Psoas muscle (tissue), 8 donors: ENCODE results near the gene NAP1L3. TPM values are rescaled to one million over a fixed set of nuclear protein-coding genes. Genes with fewer than 3 reads are reported as not detected.
A peak's percentile ranks its signal among the peaks of the same experiment; 100 is the strongest.

Experiments used
- ATAC-seq, 4 donors: fragments of 200-7000 bp; cut with Tn5 transposase; one replicate each; pipeline ENCODE4 v1.9.1; 2020; ENCODE audit warnings: moderate library complexity in 3 of 4, mild to moderate bottlenecking in 2 of 4
- DNase-seq, 2 donors: peaks; one replicate each; pipeline ENCODE4 v3.0.0-alpha.2; 2020
- H3K27ac ChIP-seq: fragments of 200-600 bp; one replicate; pipeline ENCODE4 v1.8.0; 2022
- H3K27me3 ChIP-seq, 3 donors: fragments of 200-600 bp in 1 of 3; one replicate each; pipeline versions ENCODE4 v1.6.1 to v1.8.0; 2013 to 2022; ENCODE audit warnings: low read length in 2 of 3, mild to moderate bottlenecking in 2 of 3, moderate library complexity in 1 of 3; ENCODE audit not compliant: insufficient read depth in 3 of 3
- H3K36me3 ChIP-seq, 2 donors: fragments of 200-600 bp in 1 of 2; one replicate each; pipeline versions ENCODE4 v1.6.1 to v1.8.0; 2013 to 2022; ENCODE audit warnings: low read depth in 1 of 2, mild to moderate bottlenecking in 1 of 2, moderate library complexity in 1 of 2; ENCODE audit not compliant: insufficient read depth in 1 of 2
- H3K4me1 ChIP-seq: fragments of 200-600 bp; one replicate; pipeline ENCODE4 v1.8.0; 2022
- H3K4me3 ChIP-seq: fragments of 200-600 bp; one replicate; pipeline ENCODE4 v1.8.0; 2022; ENCODE audit warnings: mild to moderate bottlenecking
- H3K9me3 ChIP-seq: fragments of 200-600 bp; one replicate; pipeline ENCODE4 v1.8.0; 2022
- CTCF ChIP-seq: fragments of 200-600 bp; IDR thresholded peaks from one replicate; pipeline ENCODE4 v1.8.0; 2022; ENCODE audit warnings: antibody characterized with exemption
- WGBS, 3 donors: extraction: QIAGEN DNeasy Blood & Tissue Kit; methylation state at CpG; one replicate each; pipeline versions ENCODE4 v1.1.6 to v1.1.7; 2013; 5-methylcytosine and 5-hydroxymethylcytosine counted together
- intact Hi-C, 2 donors: fragments of 100-400 bp; cut with DNase I; formaldehyde crosslinking; loops; one replicate each; pipeline versions ENCODE4 v1.11.0 to v1.14.2; 2022
- long read RNA-seq, 2 donors: library from polyadenylated mRNA; unstranded; transcript quantifications; one replicate each; pipeline ENCODE4 v2.0.0, GENCODE V29; 2021
- polyA plus RNA-seq, 3 donors: library from polyadenylated mRNA; stranded (reverse); fragments of 200-250 nt; gene quantifications; one replicate each; pipeline ENCODE4 v1.2.3, GENCODE V29; 2013
- total RNA-seq, 4 donors: library from RNA; stranded (reverse); fragmentation: NEBNext Ultra II Directional in 2 of 4; extraction: Animal tissue kit (Norgen Biotek cat#: 25700) in 2 of 4; gene quantifications; one replicate each; pipeline versions ENCODE4 v1.2.1 to v1.2.4, GENCODE V29; 2021 to 2023
- donor health status: healthy with polysubstance abuse.
- donor health status: DM: no; HTN: no; CAD: no; lungs with moderate emphysema.
- donor health status: Bipolar disorder and iron deficiency.
- donor health status: healthy.
- donor health status: DM: yes; HTN: yes; CAD: no.
- donor health status: DM: no; HTN: no; CAD: no.
- donor health status: DM: no; HTN: no; CAD: no.
- donor health status: DM: yes; HTN: yes; CAD: no.

NAP1L3 gene
- total RNA-seq (under 1 TPM; 0.15 to 0.82 (median 0.25) TPM), polyA plus RNA-seq (under 1 TPM; 0.10 to 0.21 (median 0.14) TPM)
- long read RNA-seq, donor 1, partial matches to known transcripts = 0 of 1 reads
- long read RNA-seq, donor 1, other reads (novel, unspliced or antisense) = 0 of 1 reads
- long read RNA-seq, donor 2, partial matches to known transcripts = 0 of 2 reads
- long read RNA-seq, donor 2, other reads (novel, unspliced or antisense) = 0 of 2 reads

- no peaks in the 10 kb centered on the region for H3K36me3 ChIP-seq
- peak in 1 of 2 donors; percentile 37 for DNase-seq
- ATAC-seq = peak; percentile 32 to 81 (median 74)
- no peaks in the 10 kb centered on the region for H3K4me1 ChIP-seq
- no peak within 1 kb of the TSS for H3K27ac ChIP-seq
- H3K4me3 ChIP-seq = peak within 1 kb of the TSS; percentile 64
- TF ChIP-seq CTCF = no peak
- H3K27me3 ChIP-seq = peaks cover 0 to 54% (median 0%) of the 10 kb centered on the region in 3 donors
- 0 to 1% (median 1%) methylated on average over 24 to 50 of the region's 51 CpGs for WGBS, 3 donors
- intact Hi-C loops = no loop called here
- no peaks in the 10 kb centered on the region for H3K9me3 ChIP-seq
Measured at GRCh38 chrX:93673056-93673868, at the start of gene NAP1L3. NAP1L3 (minus strand) TSS chrX:93673578; CDS start chrX:93673304, 274 bp downstream.

GRCh38 chrX:93711076-93711475 lies 37.7 kb upstream of the NAP1L3 start:
- ATAC-seq (no peak), DNase-seq (no peak)
- no peaks in the 10 kb centered on the region for H3K4me1 ChIP-seq
- H3K27me3 ChIP-seq = no peaks in the 10 kb centered on the region
- TF ChIP-seq CTCF = no peak
- intact Hi-C loops = no loop called here
- H3K36me3 ChIP-seq = no peaks in the 10 kb centered on the region
- no peak overlapping the region for H3K27ac ChIP-seq
- H3K9me3 ChIP-seq = no peaks in the 10 kb centered on the region
- H3K4me3 ChIP-seq = no peak overlapping the region
- 75 to 86% (median 86%) methylated on average over 4 of the region's 4 CpGs for WGBS, 3 donors

- WGBS, 3 donors = 80 to 93% (median 82%) methylated on average over 2 of the region's 2 CpGs
- Histone ChIP-seq H3K4me3 (no peak overlapping the region), H3K27me3 (no peaks in the 10 kb centered on the region), H3K9me3 (peaks cover 9% of the 10 kb centered on the region), H3K36me3 (no peaks in the 10 kb centered on the region), H3K4me1 (no peaks in the 10 kb centered on the region), H3K27ac (no peak overlapping the region)
- ATAC-seq (no peak), DNase-seq (no peak)
- intact Hi-C loops = no loop called here
- TF ChIP-seq CTCF = no peak
Measured at GRCh38 chrX:93703701-93704100, 30.3 kb upstream of the NAP1L3 start.

GRCh38 chrX:93695981-93696380 lies 22.6 kb upstream of the NAP1L3 start:
- Histone ChIP-seq H3K4me3 (no peak overlapping the region), H3K9me3 (no peaks in the 10 kb centered on the region), H3K27ac (no peak overlapping the region), H3K4me1 (no peaks in the 10 kb centered on the region), H3K36me3 (no peaks in the 10 kb centered on the region), H3K27me3 (no peaks in the 10 kb centered on the region)
- DNase-seq (no peak), ATAC-seq (no peak)
- no peak for TF ChIP-seq CTCF
- WGBS, 3 donors = 86 to 96% (median 93%) methylated on average over 6 of the region's 6 CpGs
- intact Hi-C loops = no loop called here
